Hepatocyte (in vitro differentiated cells): ENCODE results near the gene G6PD. TPM values are rescaled to one million over a fixed set of nuclear protein-coding genes. Genes with fewer than 3 reads are reported as not detected.
"Not testable (repeated sequence)": the region's sequence is repeated elsewhere in the genome, so short reads cannot be mapped to it uniquely, and the experiment has no call there.

ENCODE experiments used
- DNase-seq: peaks from one replicate; pipeline ENCODE4 v3.0.0-alpha.2; 2016; ENCODE audit warnings: low spot score
- H2AFZ ChIP-seq: fragments of 200-600 bp; sonication (generic); 2 replicates; pipeline ENCODE4 v1.6.0; 2016; ENCODE audit warnings: antibody characterized with exemption, mild to moderate bottlenecking
- H3K27ac ChIP-seq: fragments of 200-600 bp; sonication (generic); 2 replicates; pipeline ENCODE4 v1.5.1; 2016; ENCODE audit warnings: mild to moderate bottlenecking
- H3K27me3 ChIP-seq: fragments of 200-600 bp; sonication (generic); 2 replicates; pipeline ENCODE4 v1.6.1; 2016
- H3K36me3 ChIP-seq: fragments of 200-600 bp; sonication (generic); replicated peaks from 2 replicates; pipeline ENCODE4 v1.5.1; 2016; ENCODE audit warnings: low read depth; ENCODE audit not compliant: insufficient read depth
- H3K4me1 ChIP-seq: fragments of 200-600 bp; sonication (generic); 2 replicates; pipeline ENCODE4 v1.5.1; 2016; ENCODE audit warnings: mild to moderate bottlenecking, moderate library complexity; ENCODE audit not compliant: insufficient read depth
- H3K4me2 ChIP-seq: fragments of 200-600 bp; sonication (generic); 2 replicates; pipeline ENCODE4 v1.6.0; 2016
- H3K4me3 ChIP-seq: fragments of 200-600 bp; sonication (generic); 2 replicates; pipeline ENCODE4 v1.5.1; 2016; ENCODE audit warnings: mild to moderate bottlenecking
- H3K79me2 ChIP-seq: fragments of 200-600 bp; sonication (generic); 2 replicates; pipeline ENCODE4 v1.6.0; 2017; ENCODE audit warnings: mild to moderate bottlenecking
- H3K9me2 ChIP-seq: fragments of 200-600 bp; sonication (generic); replicated peaks from 2 replicates; pipeline ENCODE4 v1.6.0; 2017; ENCODE audit warnings: mild to moderate bottlenecking; ENCODE audit not compliant: insufficient read depth
- H3K9me3 ChIP-seq: fragments of 200-600 bp; sonication (generic); 2 replicates; pipeline ENCODE4 v1.5.1; 2016; ENCODE audit warnings: low read depth, mild to moderate bottlenecking
- H4K20me1 ChIP-seq: fragments of 200-600 bp; sonication (generic); 2 replicates; pipeline ENCODE4 v1.6.0; 2016; ENCODE audit warnings: mild to moderate bottlenecking; ENCODE audit not compliant: insufficient read depth, poor library complexity, severe bottlenecking
- CTCF ChIP-seq: fragments of 200-600 bp; sonication (generic); IDR thresholded peaks from 2 replicates; pipeline ENCODE4 v1.5.1; 2016; ENCODE audit warnings: antibody characterized with exemption, mild to moderate bottlenecking; ENCODE audit not compliant: poor library complexity
- EZH2 ChIP-seq: fragments of 200-600 bp; sonication (generic); IDR thresholded peaks from 2 replicates; pipeline ENCODE4 v1.6.1; 2016; ENCODE audit warnings: antibody characterized with exemption, mild to moderate bottlenecking, borderline replicate concordance
- EZH2phosphoT487 ChIP-seq: fragments of 200-600 bp; sonication (generic); IDR thresholded peaks from one replicate; pipeline ENCODE4 v1.6.1; 2018; ENCODE audit warnings: antibody characterized with exemption, mild to moderate bottlenecking, low read depth, moderate library complexity; ENCODE audit not compliant: unreplicated experiment, severe bottlenecking
- WGBS: methylation state at CpG from one replicate; pipeline ENCODE4 v1.1.6; 2016; ENCODE audit warnings: low lambda C conversion rate; ENCODE audit errors: missing lambda C conversion rate; 5-methylcytosine and 5-hydroxymethylcytosine counted together
- polyA plus RNA-seq: library from polyadenylated mRNA; unstranded; fragments of >200 nt; fragmentation: Nextera tagmentation; extraction: Ambion mirVana; gene quantifications from 2 replicates; pipeline ENCODE4 v1.2.1, GENCODE V29; 2016
- total RNA-seq: library from RNA; depleted of rRNA; stranded (reverse); fragments of >200 nt; gene quantifications from 2 replicates; pipeline ENCODE4 v1.2.3, GENCODE V29; 2014

The G6PD gene
- total and polyA plus RNA-seq, 2 experiments from 2014 or later, result 12.8 to 26.2 TPM

GRCh38 chrX:154540897-154541535, 5.6 kb downstream of the G6PD start:
- peaks cover 13% of the 10 kb centered on the region for H3K4me1 ChIP-seq
- 69% methylated on average over 19 of the region's 19 CpGs for WGBS
- H4K20me1 ChIP-seq, result no peaks in the 10 kb centered on the region
- H3K9me3 ChIP-seq, result no peaks in the 10 kb centered on the region
- H3K4me2 ChIP-seq, result peak overlapping the region; percentile 39
- no peak overlapping the region for H3K4me3 ChIP-seq
- no peaks in the 10 kb centered on the region for H3K36me3 ChIP-seq
- no peaks in the 10 kb centered on the region for H3K9me2 ChIP-seq
- H3K27ac ChIP-seq, result peak overlapping the region; percentile 82
- no peak for TF ChIP-seq EZH2
- TF ChIP-seq CTCF, result no peak
- no peak for TF ChIP-seq EZH2phosphoT487
- H3K27me3 ChIP-seq, result no peaks in the 10 kb centered on the region
- peak; percentile 64 for DNase-seq
- H3K79me2 ChIP-seq, result no peaks in the 10 kb centered on the region
- H2AFZ ChIP-seq, result no peak overlapping the region

- not testable (repeated sequence) for H3K9me3 ChIP-seq, DNase-seq, H3K27me3 ChIP-seq, H4K20me1 ChIP-seq, H3K9me2 ChIP-seq, H3K79me2 ChIP-seq, H2AFZ ChIP-seq, H3K4me3 ChIP-seq, H3K36me3 ChIP-seq
- peak overlapping the region; percentile 82 for H3K27ac ChIP-seq
- peak overlapping the region; percentile 39 for H3K4me2 ChIP-seq
- peaks cover 11% of the 10 kb centered on the region for H3K4me1 ChIP-seq
- 78% methylated on average over 7 of the region's 7 CpGs for WGBS
Observed at GRCh38 chrX:154540365-154540764, 6.3 kb downstream of the G6PD start.

GRCh38 chrX:154539077-154539476, 7.6 kb downstream of the G6PD start:
- H3K9me2 ChIP-seq, result no peaks in the 10 kb centered on the region
- 86% methylated on average over 8 of the region's 8 CpGs for WGBS
- no peak for DNase-seq
- H3K4me2 ChIP-seq, result no peak overlapping the region
- no peaks in the 10 kb centered on the region for H3K9me3 ChIP-seq
- H3K27ac ChIP-seq, result no peak overlapping the region
- no peak overlapping the region for H3K4me3 ChIP-seq
- H4K20me1 ChIP-seq, result no peaks in the 10 kb centered on the region
- peaks cover 11% of the 10 kb centered on the region for H3K4me1 ChIP-seq
- TF ChIP-seq EZH2phosphoT487 (no peak), EZH2 (no peak), CTCF (no peak)
- H3K27me3 ChIP-seq, result no peaks in the 10 kb centered on the region
- no peaks in the 10 kb centered on the region for H3K79me2 ChIP-seq
- no peak overlapping the region for H2AFZ ChIP-seq
- no peaks in the 10 kb centered on the region for H3K36me3 ChIP-seq

GRCh38 chrX:154535892-154536291, 10.8 kb downstream of the G6PD start:
- DNase-seq, result no peak
- 84% methylated on average over 9 of the region's 9 CpGs for WGBS
- no peaks in the 10 kb centered on the region for H3K36me3 ChIP-seq
- no peaks in the 10 kb centered on the region for H3K9me2 ChIP-seq
- H3K79me2 ChIP-seq, result no peaks in the 10 kb centered on the region
- H3K27me3 ChIP-seq, result no peaks in the 10 kb centered on the region
- H2AFZ ChIP-seq, result no peak overlapping the region
- H3K9me3 ChIP-seq, result no peaks in the 10 kb centered on the region
- no peak overlapping the region for H3K4me2 ChIP-seq
- H3K4me3 ChIP-seq, result no peak overlapping the region
- TF ChIP-seq CTCF (no peak), EZH2phosphoT487 (no peak), EZH2 (no peak)
- no peaks in the 10 kb centered on the region for H3K4me1 ChIP-seq
- no peaks in the 10 kb centered on the region for H4K20me1 ChIP-seq
- no peak overlapping the region for H3K27ac ChIP-seq
